Measurements from ENCODE around the gene TRPM6.

Gene TRPM6

DNA sequence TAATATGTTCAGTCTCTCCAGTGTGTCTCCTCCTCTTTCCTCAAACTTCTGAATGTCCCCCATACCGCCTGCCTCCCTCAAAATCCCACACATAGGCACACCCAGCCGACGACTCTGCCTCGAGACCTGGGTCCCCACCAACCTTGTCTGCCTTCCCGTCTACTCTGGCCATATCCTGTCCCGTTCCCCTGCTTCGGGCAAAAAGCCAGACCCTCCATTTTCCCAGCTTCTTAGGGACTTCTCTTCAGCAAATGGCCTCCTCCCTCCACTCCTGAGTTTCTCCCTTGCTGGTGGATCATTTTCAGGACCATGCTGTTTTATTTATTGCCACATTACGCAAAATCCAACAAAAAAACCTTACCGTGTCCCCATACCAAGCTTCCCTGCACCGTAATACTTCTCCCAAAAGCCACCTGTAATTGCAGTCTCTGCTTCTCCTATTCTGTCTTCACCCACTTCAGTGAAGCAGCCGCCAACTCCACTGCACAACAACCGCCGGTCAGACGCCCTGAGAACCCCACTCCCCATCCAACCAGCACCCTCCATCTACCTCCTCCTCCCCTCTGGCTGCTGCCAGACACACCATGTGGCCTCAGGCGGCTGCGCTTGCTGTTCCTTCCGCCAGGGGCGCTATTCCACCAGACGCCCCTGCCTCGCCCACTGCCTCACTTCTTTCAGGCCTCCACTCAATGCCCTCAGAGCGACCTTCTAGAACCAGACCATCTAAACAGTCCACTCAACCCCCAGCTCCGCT is 117.0 kb downstream of the TRPM6 start:
- DNase-seq = no peak

GRCh38 chr9:74765481-74765971 is 122.2 kb downstream of the TRPM6 start:
- DNase-seq = no peak

DNA sequence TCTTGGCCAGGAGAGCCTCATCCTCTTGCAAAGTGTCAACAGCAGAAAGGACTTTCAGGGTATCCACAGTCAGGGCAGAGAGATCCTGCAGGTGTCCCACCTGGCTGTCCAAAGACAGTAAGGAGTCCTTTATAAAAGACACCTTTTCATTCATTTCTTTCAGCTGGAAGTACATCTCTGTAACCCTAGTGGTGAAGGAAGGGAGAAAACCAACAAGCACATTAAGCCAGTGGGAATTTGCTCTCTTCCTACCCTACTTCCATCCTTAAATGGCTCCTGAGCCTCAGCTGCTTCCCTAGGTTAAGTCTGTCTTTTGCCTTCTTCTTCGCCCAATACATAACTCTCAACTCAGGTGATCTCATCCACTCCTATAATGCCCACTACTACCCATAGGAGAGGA is 124.8 kb downstream of the TRPM6 start:
- no peak for DNase-seq

- no peak for DNase-seq
Observed at GRCh38 chr9:74760031-74760700, 127.6 kb downstream of the TRPM6 start.

DNA sequence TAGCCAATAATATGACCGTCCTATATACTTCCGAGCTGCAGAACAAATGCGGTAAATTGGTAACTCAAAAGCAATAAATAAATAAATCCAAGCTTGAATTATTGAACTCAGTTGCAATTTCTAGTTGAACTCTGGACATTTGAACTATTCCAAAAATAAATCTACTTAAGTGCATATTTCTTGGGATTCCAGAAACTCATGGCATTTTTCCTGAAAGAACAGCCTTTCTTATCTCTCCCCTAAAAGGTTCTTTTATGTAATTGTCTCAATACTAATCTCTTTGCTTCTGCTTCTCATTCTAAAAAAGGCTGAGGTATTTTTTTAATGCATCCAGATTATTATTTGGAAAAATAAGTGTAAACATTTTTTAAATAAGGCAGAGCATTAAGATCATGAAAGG is 131.7 kb downstream of the TRPM6 start:
- DNase-seq = no peak

DNA sequence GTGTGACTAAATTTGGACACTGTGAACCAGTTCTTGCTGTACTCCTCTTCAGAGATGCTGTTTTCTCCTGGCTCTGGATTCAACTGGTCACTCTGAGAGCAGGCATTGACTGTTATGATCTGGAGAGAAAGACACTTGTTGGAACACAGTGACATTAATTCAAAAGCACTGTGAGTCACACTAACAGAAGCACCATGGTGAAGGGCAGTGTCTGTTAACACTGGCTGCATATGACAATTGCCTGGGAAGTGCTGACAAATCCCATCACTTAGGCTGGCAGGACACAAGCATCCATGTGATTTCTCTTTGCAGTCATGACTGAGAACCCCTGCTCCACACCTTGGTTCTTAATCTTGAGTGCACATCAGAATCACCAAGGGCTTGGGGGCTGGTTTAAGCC is 132.4 kb downstream of the TRPM6 start:
- no peak for DNase-seq

DNA sequence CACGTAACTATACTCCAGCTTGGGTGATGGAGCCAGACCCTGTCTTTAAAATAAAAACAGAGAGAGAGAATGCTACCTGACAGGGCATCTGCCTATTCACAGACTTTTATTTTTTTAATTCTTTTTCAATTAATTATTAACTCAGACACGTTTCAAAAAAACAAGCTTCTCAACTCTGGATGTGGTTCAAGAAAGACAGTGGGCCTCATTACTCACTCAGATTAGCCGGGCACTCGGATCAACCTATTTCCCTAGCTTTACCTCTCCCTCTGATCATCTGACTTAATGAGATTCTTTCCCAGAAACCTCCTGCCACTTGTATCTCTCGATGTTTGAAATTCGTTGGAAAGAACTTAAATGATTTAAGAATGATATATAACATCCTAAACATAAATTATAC is 134.1 kb downstream of the TRPM6 start:
- no peak for DNase-seq

- no peak for DNase-seq
Observed at GRCh38 chr9:74748966-74749365, 138.8 kb downstream of the TRPM6 start.

DNA sequence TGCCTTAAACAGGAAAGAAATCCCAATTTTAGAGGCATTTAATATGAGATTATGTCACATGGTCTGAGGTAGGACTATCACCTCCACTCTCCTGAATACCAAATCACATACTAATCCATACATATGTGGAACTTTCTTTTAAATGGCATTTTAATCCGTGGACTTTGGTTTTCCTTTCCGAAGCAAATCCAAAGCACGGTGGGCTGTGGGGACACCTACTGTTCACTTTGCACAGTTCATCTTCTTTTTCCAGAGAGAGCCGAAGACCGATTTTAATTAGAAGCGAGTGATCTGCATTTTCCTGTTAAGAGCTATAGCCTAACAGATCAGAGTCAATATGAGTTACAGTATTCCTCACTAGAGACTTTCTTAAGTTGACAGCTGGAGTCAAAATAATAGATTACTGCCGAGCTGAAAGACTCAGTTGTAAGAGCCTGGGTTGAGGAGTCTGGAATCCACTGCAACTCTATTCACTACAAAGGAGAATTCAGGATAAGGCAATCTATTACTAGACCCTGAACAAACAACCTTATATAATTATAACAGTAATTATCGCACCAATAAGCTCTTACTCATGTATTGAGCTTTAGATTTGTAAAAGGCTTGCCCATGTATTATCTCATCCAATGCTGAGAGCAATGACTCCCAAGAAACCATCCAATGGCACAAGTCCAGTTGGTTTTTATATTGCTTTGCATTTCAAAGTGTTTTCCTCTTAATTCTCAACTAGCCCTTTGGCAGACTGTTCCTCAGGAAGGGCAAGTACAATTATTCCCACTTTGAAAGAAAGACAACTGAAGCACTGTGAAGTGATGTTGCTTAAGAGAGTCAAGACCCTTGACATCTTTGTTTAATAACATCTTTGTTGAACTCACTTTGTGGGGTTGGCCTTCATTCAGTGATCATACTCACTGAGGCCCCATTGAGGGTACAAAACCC is 144.7 kb downstream of the TRPM6 start:
- DNase-seq = no peak

- no peak for DNase-seq
Observed at GRCh38 chr9:74742191-74742790, 145.4 kb downstream of the TRPM6 start.

- no peak for DNase-seq
Observed at GRCh38 chr9:74736646-74737045, 151.1 kb downstream of the TRPM6 start.

GRCh38 chr9:74735761-74736160 is 152.0 kb downstream of the TRPM6 start:
- no peak for DNase-seq

GRCh38 chr9:74729136-74729695 is 158.5 kb downstream of the TRPM6 start:
- no peak for DNase-seq

- DNase-seq = no peak
Observed at GRCh38 chr9:74728176-74728575, 159.5 kb downstream of the TRPM6 start.

DNA sequence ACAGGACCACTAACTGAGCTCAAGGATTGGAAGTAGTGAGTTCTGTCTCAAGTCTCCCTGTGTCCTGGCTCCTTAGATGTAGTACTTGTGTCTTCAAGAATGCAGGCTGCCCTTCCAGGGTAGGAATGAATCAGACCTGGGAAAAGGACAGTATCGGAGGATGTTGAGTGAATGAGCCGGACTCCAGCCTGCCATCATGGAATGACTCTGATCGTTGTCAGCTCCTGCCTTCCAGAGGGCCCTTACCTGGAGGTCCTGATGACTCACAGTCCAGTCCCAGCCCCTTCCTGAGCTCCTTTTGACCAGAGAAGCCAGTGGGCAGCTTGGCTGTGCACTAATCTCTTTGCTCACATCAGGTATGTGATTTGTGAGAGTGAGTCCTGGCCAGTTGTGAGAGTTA is 161.1 kb downstream of the TRPM6 start:
- no peak for DNase-seq

GRCh38 chr9:74724317-74724716 is 163.4 kb downstream of the TRPM6 start:
- DNase-seq = no peak

- no peak for DNase-seq
Observed at GRCh38 chr9:74721696-74722660, 165.7 kb downstream of the TRPM6 start.

GRCh38 chr9:74719306-74719705 is 168.4 kb downstream of the TRPM6 start:
- no peak for DNase-seq

- no peak for DNase-seq
Observed at GRCh38 chr9:74718709-74719108, 169.0 kb downstream of the TRPM6 start.

DNA sequence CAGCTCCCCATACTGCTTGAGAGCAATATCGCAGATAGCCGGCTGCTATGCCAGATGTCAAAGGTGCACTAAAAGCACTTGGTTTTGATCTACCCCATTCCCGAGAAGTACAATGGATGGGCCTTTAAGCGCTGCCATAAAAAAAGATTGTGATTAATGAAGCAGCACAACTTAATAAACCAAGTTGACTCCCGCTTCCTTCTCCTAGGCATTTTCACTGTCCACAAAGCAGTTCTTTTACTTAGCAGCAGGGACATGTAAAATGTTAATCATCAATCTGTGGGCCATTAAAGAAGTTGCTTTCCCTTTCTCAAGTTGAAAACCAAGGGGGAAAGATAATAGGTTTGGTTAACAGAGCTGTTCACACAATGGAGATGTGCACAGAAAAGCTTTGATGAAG is 176.4 kb downstream of the TRPM6 start:
- no peak for DNase-seq

GRCh38 chr9:74697535-74697934 is 190.2 kb downstream of the TRPM6 start:
- no peak for DNase-seq
